A549 treated with DMSO at 1 μM for 4 hours (cell line): ENCODE data around the gene ZMYND11. TPM values are rescaled to one million over a fixed set of nuclear protein-coding genes. Genes with fewer than 3 reads are reported as not detected.

Experiments
- total RNA-seq: library from RNA; stranded (reverse); fragments of 200-300 nt; extraction: Qiagen RNA extraction; gene quantifications from 5 replicates; pipeline ENCODE4 v1.2.3, GENCODE V29; 2022; ENCODE audit warnings: low read depth

The ZMYND11 gene
- 34.5 to 47.9 TPM (median 43.3 TPM) in 5 replicates for total RNA-seq

GRCh38 chr10:135132-135600 is at the start of gene ZMYND11:
Gene ZMYND11 (plus strand): TSS chr10:135455. CDS start chr10:180013, 44,558 bp downstream.

Other genes starting within 250 kb of the ZMYND11 start
- gene TUBB8, start 86.2 kb upstream of the ZMYND11 start, total RNA-seq, result 0.11 TPM in 1 of 5 replicates, not detected in the others